K562 (cell line): ENCODE measurements around the gene NMUR1. TPM values are rescaled to one million over a fixed set of nuclear protein-coding genes. Genes with fewer than 3 reads are reported as not detected.

Experiments used
- ATAC-seq: fragments of 200-7000 bp; cut with Tn5 transposase; 3 replicates; pipeline ENCODE4 v1.9.1; 2020; ENCODE audit warnings: moderate library complexity
- BruUV-seq: library from RNA; stranded (reverse); fragments of 400-500 nt; replicated peaks from 2 replicates; lab custom pipeline; 2021; lab: Mats Ljungman, UMichigan
- CTCF ChIA-PET: fragments of 300-600 bp; formaldehyde crosslinking; extraction: SDS; loops from one replicate; lab custom pipeline; 2021; ENCODE audit warnings: low intra/inter-chr PET ratio; lab: Yijun Ruan, JAX
- POLR2A ChIA-PET: fragments of 300-600, 350-650 bp; sonication (Branson Sonifier 250); formaldehyde crosslinking; extraction: SDS; loops from one replicate; lab custom pipeline; 2021; ENCODE audit warnings: antibody characterized with exemption, inconsistent platforms; lab: Yijun Ruan, JAX
- DNase-seq, 4 experiments: peaks; one replicate each; pipeline versions ENCODE4 v3.0.0 to v3.0.0-alpha.2; 2011 to 2018; ENCODE audit warnings: low spot score in 3 of 4, mixed read lengths in 3 of 4; ENCODE audit errors: extremely low read depth in 1 of 4
- FAIRE-seq: peaks from 2 replicates; lab custom pipeline; 2011; peaks lifted over from hg19 to GRCh38; lab: Jason Lieb, UNC
- H2AFZ ChIP-seq: 2 replicates; pipeline ENCODE4 v1.6.0; 2011; ENCODE audit warnings: low read depth, low read length, control low read depth, inconsistent platforms
- H3K27ac ChIP-seq: fragments of 200-600 bp; 3 replicates; pipeline ENCODE4 v1.8.0; 2011; ENCODE audit warnings: low read depth, mild to moderate bottlenecking, control low read depth, inconsistent platforms, low read length, moderate library complexity, mixed read lengths; ENCODE audit errors: extremely low read depth
- H3K27me3 ChIP-seq, 2 experiments: fragments of 300-600 bp in 1 of 2; 2 replicates in 1 of 2; 3 replicates in 1 of 2; pipeline versions ENCODE4 v1.6.0 to v1.8.0; 2011; ENCODE audit warnings: inconsistent platforms in 2 of 2, low read length in 2 of 2, mild to moderate bottlenecking in 1 of 2, mixed read lengths in 1 of 2, moderate library complexity in 1 of 2; ENCODE audit not compliant: control insufficient read depth in 2 of 2, insufficient read depth in 2 of 2
- H3K36me3 ChIP-seq: fragments of 300-600 bp; 3 replicates; pipeline ENCODE4 v1.8.0; 2011; ENCODE audit warnings: mild to moderate bottlenecking, low read length, inconsistent platforms; ENCODE audit not compliant: control insufficient read depth, insufficient read depth
- H3K4me1 ChIP-seq, 2 experiments: fragments of 200-600 bp in 1 of 2; replicated peaks in 1 of 2; 2 replicates in 1 of 2; 3 replicates in 1 of 2; pipeline versions ENCODE4 v1.5.1 to v1.8.0; 2011; ENCODE audit warnings: inconsistent platforms in 2 of 2, low read length in 2 of 2, mild to moderate bottlenecking in 1 of 2, mixed read lengths in 1 of 2, moderate library complexity in 1 of 2; ENCODE audit not compliant: control insufficient read depth in 2 of 2, insufficient read depth in 2 of 2
- H3K4me2 ChIP-seq: 2 replicates; pipeline ENCODE4 v1.6.1; 2011; ENCODE audit warnings: low read length, control low read depth, inconsistent platforms, mixed read lengths; ENCODE audit not compliant: insufficient read depth
- H3K4me3 ChIP-seq: fragments of 200-600 bp; sonication (generic), shearing (Covaris generic); 2 replicates; pipeline ENCODE4 v1.5.1; 2016; ENCODE audit warnings: control low read depth, inconsistent platforms
- H3K79me2 ChIP-seq: fragments of 200-600 bp; 3 replicates; pipeline ENCODE4 v1.8.0; 2011; ENCODE audit warnings: low read length, inconsistent platforms; ENCODE audit not compliant: control insufficient read depth, insufficient read depth
- H3K9ac ChIP-seq, 2 experiments: 2 replicates each; pipeline versions ENCODE4 v1.6.0 to v1.6.1; 2011; ENCODE audit warnings: low read depth in 2 of 2, low read length in 2 of 2, control low read depth in 1 of 2, inconsistent platforms in 1 of 2, mild to moderate bottlenecking in 1 of 2, mixed read lengths in 1 of 2; ENCODE audit not compliant: insufficient read depth in 1 of 2
- H3K9me1 ChIP-seq: one replicate; pipeline ENCODE4 v1.6.0; 2011; ENCODE audit warnings: inconsistent platforms, mild to moderate bottlenecking, low read length, moderate library complexity; ENCODE audit not compliant: control insufficient read depth, insufficient read depth
- H3K9me3 ChIP-seq: replicated peaks from 2 replicates; pipeline ENCODE4 v1.5.1; 2011; ENCODE audit warnings: low read depth, low read length, inconsistent platforms; ENCODE audit not compliant: control insufficient read depth, insufficient read depth
- H4K20me1 ChIP-seq: replicated peaks from 2 replicates; pipeline ENCODE4 v1.6.1; 2011; ENCODE audit warnings: low read length, inconsistent platforms, mixed read lengths; ENCODE audit not compliant: control insufficient read depth, insufficient read depth
- ATF1 ChIP-seq, 2 experiments: fragments of 450-650 bp in 1 of 2; IDR thresholded peaks; 2 replicates each; pipeline ENCODE4 v1.6.1; 2016; ENCODE audit warnings: missing compliant biosample characterization in 1 of 2, missing genetic modification characterization in 1 of 2
- CC2D1A ChIP-seq: fragments of 450-650 bp; IDR thresholded peaks from 2 replicates; pipeline ENCODE4 v1.6.1; 2017; ENCODE audit warnings: mild to moderate bottlenecking
- CXXC5 ChIP-seq: fragments of 250-450 bp; sonication (Bioruptor Pico); IDR thresholded peaks from 2 replicates; pipeline ENCODE4 v1.8.0; 2022; ENCODE audit warnings: inconsistent platforms, mild to moderate bottlenecking, moderate library complexity
- HNRNPH1 ChIP-seq: fragments of 200-400 bp; formaldehyde crosslinking; optimal IDR thresholded peaks from 2 replicates; pipeline ENCODE3; 2017; ENCODE audit warnings: low read depth, mild to moderate bottlenecking, low read length, moderate library complexity
- JUND ChIP-seq, 2 experiments: IDR thresholded peaks; 2 replicates in 1 of 2; 3 replicates in 1 of 2; pipeline ENCODE4 v1.6.1; 2011; ENCODE audit warnings: borderline replicate concordance in 2 of 2, low read depth in 2 of 2, low read length in 2 of 2, improper control_type of control experiment in 1 of 2, missing biosample characterization in 1 of 2, missing genetic modification characterization in 1 of 2, missing genetic modification reagents in 1 of 2
- MECOM ChIP-seq: fragments of 250-450 bp; sonication (Bioruptor Pico); IDR thresholded peaks from 2 replicates; pipeline ENCODE4 v1.8.0; 2022; ENCODE audit warnings: inconsistent platforms
- ZNF253 ChIP-seq: fragments of 250-450 bp; sonication (Bioruptor Pico); conservative IDR thresholded peaks from 2 replicates; pipeline ENCODE4 v1.6.1; 2021; ENCODE audit warnings: mild to moderate bottlenecking
- WGBS: fragments of 100-300 bp; shearing (Covaris generic); methylation state at CpG from one replicate; pipeline ENCODE4 v1.1.6; 2016; ENCODE audit warnings: low coverage, mixed read lengths; ENCODE audit not compliant: insufficient coverage; ENCODE audit errors: missing lambda C conversion rate; 5-methylcytosine and 5-hydroxymethylcytosine counted together
- in situ Hi-C: fragments of 300-500 bp; cut with MboI; formaldehyde crosslinking; loops from 4 replicates; pipeline ENCODE4 v1.15.0; 2018; ENCODE audit warnings: inconsistent platforms, mixed read lengths
- intact Hi-C: fragments of 100-400 bp; cut with micrococcal nuclease; formaldehyde crosslinking; loops from 2 replicates; pipeline ENCODE4 v1.14.2; 2022
- polyA plus RNA-seq, 8 experiments: library from polyadenylated mRNA; depleted of rRNA in 4 of 8; stranded (reverse) in 5 of 8; unstranded in 3 of 8; fragments of >200 nt; fragmentation: Nextera tagmentation in 2 of 8; fragmentation: Illumina TruSeq in 1 of 8; extraction: Ambion mirVana in 2 of 8; extraction: Trizol in 1 of 8; gene quantifications; 2 replicates each; pipeline versions ENCODE4 v1.2.1 to v1.2.3, GENCODE V29; 2011 to 2014; ENCODE audit warnings: inconsistent platforms in 1 of 8, missing spikeins in 1 of 8
- total RNA-seq, 7 experiments: library from RNA; depleted of rRNA in 6 of 7; stranded (reverse); fragments of >200 nt in 6 of 7; fragmentation: Illumina TruSeq in 2 of 7; extraction: Trizol in 2 of 7; gene quantifications; 2 replicates each; pipeline versions ENCODE4 v1.2.1 to v1.2.3, GENCODE V29; 2011 to 2021; ENCODE audit warnings: low replicate concordance in 1 of 7
- TF ChIP-seq, protein P1 (sequence below), 2 experiments: fragments of 450-650 bp; IDR thresholded peaks; 2 replicates each; pipeline ENCODE4 v1.6.1; 2016; ENCODE audit warnings: mild to moderate bottlenecking in 2 of 2, borderline replicate concordance in 1 of 2, low read depth in 1 of 2, moderate library complexity in 1 of 2
- TF ChIP-seq, protein P2 (sequence below), 2 experiments: fragments of 450-650 bp in 1 of 2; sonication (generic) in 1 of 2; formaldehyde crosslinking in 1 of 2; IDR thresholded peaks in 1 of 2; conservative IDR thresholded peaks in 1 of 2; 2 replicates each; pipeline versions ENCODE4 v1.6.1 to v1.8.1; 2016 to 2023; ENCODE audit warnings: mild to moderate bottlenecking in 2 of 2, moderate library complexity in 2 of 2, inconsistent platforms in 1 of 2, missing genetic modification reagents in 1 of 2
- TF ChIP-seq, protein P3 (sequence below), 3 experiments: fragments of 200-800 bp in 1 of 3; sonication (Bioruptor generic) in 1 of 3; sonication (generic) in 1 of 3; formaldehyde crosslinking in 1 of 3; IDR thresholded peaks; 2 replicates each; pipeline versions ENCODE4 v1.6.1 to v1.8.0; 2016 to 2022; ENCODE audit warnings: mild to moderate bottlenecking in 2 of 3, missing compliant biosample characterization in 2 of 3, missing genetic modification characterization in 2 of 3, missing genetic modification reagents in 1 of 3

Gene NMUR1
- total and polyA plus RNA-seq, 9 of the 15 experiments (the other 6 are each of a cell fraction or from before 2014, with no cell fraction given): 0.01 to 0.27 (median 0.15) TPM

DNA sequence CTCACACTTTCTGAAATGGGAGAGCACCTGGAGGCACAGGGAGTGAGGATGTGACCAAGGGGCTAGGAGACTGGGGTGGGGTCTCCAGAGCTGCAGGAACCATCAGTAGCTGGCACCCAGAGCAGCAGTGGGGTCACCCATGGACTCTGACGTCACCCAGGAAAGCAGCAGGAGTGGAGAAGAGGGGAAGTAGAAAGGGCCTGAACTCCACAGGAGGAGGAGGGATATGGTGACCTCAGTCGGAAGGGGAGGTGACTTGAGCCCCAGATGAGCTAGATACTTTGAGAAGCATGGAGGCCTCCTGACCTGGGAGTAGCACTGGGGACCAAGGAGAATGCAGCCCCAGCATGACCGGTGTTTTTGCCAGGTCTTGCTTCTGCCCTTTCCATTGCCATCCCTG is 8.8 kb downstream of the NMUR1 start:
- H3K27ac ChIP-seq: no peak overlapping the region
- no peaks in the 10 kb centered on the region for H3K9me3 ChIP-seq
- DNase-seq (peak in 1 of 4 experiments; percentile 31), FAIRE-seq (no peak), ATAC-seq (peak; percentile 76)
- intact Hi-C loops (no loop called here), in situ Hi-C loops (no loop called here)
- peaks cover 2% of the 10 kb centered on the region for H3K9me1 ChIP-seq
- BruUV-seq: no TSS peak
- CTCF ChIA-PET: no interaction called here
- no peaks in the 10 kb centered on the region for H3K79me2 ChIP-seq
- H3K4me3 ChIP-seq: no peak overlapping the region
- peaks cover 11% of the 10 kb centered on the region in 2 experiments; a peak in 4 of 5 replicates for H3K4me1 ChIP-seq
- POLR2A ChIA-PET: interaction anchor here (0.6 kb wide), 1 partner anchor 150 kb away, joined by 3 read pairs; no protein-coding TSS in a partner anchor
- no peak overlapping the region for H3K9ac ChIP-seq
- H3K4me2 ChIP-seq: no peak overlapping the region
- H2AFZ ChIP-seq: peak overlapping the region; percentile 66; the same call in 1 of the 2 replicates
- no peaks in the 10 kb centered on the region; a peak in 1 of 5 replicates for H3K27me3 ChIP-seq
- no peaks in the 10 kb centered on the region for H3K36me3 ChIP-seq
- WGBS: 5% methylated on average over 2 of the region's 3 CpGs
- no peaks in the 10 kb centered on the region for H4K20me1 ChIP-seq
- TF ChIP-seq ATF1 (CRISPR knock-in tag; IDR thresholded peaks at IDR 0.05): no peak
- peak; percentile 55 for TF ChIP-seq ATF1 (tag; IDR thresholded peaks at IDR 0.05)
- no peak for TF ChIP-seq CXXC5 (CRISPR knock-in tag)
- TF ChIP-seq ZNF253 (CRISPR knock-in tag): no peak
- TF ChIP-seq JUND (IDR thresholded peaks at IDR 0.05; ENCODE audit: borderline replicate concordance, low read depth, low read length): no peak
- 0 out of 3 replicates have a peak, but pooled peaks have one; percentile 15 for TF ChIP-seq JUND (tag; IDR thresholded peaks at IDR 0.05; ENCODE audit: borderline replicate concordance, low read depth, low read length)
- TF ChIP-seq CC2D1A: no peak
- TF ChIP-seq, protein P1, sequence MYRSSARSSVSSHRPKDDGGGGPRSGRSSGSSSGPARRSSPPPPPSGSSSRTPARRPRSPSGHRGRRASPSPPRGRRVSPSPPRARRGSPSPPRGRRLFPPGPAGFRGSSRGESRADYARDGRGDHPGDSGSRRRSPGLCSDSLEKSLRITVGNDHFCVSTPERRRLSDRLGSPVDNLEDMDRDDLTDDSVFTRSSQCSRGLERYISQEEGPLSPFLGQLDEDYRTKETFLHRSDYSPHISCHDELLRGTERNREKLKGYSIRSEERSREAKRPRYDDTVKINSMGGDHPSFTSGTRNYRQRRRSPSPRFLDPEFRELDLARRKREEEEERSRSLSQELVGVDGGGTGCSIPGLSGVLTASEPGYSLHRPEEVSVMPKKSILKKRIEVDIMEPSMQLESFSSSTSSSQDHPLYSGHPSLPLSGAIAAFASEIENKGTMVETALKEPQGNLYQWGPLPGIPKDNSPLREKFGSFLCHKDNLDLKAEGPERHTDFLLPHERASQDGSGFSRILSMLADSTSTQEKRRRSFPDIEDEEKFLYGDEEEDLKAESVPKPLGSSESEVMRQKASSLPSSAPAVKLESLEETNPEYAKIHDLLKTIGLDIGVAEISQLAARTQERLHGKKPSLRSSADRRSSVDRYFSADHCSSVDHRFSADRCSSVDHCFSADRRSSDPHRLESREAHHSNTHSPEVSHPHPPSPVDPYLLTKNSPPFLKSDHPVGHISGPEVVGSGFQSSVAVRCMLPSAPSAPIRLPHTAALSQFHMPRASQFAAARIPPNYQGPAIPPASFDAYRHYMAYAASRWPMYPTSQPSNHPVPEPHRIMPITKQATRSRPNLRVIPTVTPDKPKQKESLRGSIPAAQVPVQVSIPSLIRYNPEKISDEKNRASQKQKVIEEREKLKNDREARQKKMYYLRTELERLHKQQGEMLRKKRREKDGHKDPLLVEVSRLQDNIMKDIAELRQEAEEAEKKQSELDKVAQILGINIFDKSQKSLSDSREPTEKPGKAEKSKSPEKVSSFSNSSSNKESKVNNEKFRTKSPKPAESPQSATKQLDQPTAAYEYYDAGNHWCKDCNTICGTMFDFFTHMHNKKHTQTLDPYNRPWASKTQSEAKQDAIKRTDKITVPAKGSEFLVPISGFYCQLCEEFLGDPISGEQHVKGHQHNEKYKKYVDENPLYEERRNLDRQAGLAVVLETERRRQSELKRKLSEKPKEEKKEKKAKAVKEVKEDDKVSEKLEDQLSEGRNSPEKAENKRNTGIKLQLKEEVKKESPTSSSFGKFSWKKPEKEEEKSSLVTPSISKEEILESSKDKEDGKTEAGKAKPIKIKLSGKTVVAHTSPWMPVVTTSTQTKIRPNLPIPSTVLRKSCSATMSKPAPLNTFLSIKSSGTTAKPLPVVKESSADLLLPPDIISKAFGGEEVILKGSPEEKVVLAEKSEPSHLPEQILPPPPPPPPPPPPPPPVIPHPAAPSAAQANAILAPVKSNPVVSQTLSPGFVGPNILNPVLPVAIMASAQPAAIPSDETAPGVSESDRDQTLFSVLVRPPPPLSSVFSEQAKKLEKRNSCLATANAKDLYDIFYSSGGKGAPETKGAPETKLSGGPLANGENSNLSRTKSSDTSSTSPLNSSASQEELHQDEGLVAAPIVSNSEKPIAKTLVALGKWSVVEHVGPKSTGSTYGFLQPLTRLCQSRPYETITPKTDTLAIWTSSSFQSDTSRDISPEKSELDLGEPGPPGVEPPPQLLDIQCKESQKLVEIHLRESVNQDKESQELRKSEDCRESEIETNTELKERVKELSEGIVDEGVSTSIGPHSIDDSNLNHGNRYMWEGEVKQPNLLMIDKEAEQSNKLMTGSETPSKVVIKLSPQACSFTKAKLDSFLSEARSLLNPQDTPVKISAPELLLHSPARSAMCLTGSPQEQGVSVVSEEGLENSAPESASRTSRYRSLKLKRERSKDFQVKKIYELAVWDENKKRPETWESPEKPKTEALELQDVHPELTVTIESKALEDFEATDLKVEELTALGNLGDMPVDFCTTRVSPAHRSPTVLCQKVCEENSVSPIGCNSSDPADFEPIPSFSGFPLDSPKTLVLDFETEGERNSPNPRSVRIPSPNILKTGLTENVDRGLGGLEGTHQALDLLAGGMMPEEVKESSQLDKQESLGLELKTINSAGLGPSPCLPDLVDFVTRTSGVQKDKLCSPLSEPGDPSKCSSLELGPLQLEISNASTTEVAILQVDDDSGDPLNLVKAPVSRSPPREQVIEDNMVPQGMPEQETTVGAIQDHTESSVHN (IDR thresholded peaks at IDR 0.05; ENCODE audit: borderline replicate concordance in 1 of 2, low read depth in 1 of 2): no peak
- TF ChIP-seq, protein P2, sequence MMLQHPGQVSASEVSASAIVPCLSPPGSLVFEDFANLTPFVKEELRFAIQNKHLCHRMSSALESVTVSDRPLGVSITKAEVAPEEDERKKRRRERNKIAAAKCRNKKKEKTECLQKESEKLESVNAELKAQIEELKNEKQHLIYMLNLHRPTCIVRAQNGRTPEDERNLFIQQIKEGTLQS (IDR thresholded peaks at IDR 0.05): peak; percentile 44
- TF ChIP-seq, protein P2 (CRISPR knock-in tag; conservative IDR thresholded peaks at IDR 0.05): no peak
- no peak for TF ChIP-seq HNRNPH1
- TF ChIP-seq, protein P3, sequence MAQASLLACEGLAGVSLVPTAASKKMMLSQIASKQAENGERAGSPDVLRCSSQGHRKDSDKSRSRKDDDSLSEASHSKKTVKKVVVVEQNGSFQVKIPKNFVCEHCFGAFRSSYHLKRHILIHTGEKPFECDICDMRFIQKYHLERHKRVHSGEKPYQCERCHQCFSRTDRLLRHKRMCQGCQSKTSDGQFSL (CRISPR knock-in tag; IDR thresholded peaks at IDR 0.05): no peak
- TF ChIP-seq, protein P3 (tag; IDR thresholded peaks at IDR 0.05): no peak
- TF ChIP-seq MECOM (CRISPR knock-in tag): no peak
